Measurements from ENCODE around the gene SWT1.
"Not testable (repeated sequence)": the region's sequence is repeated elsewhere in the genome, so short reads cannot be mapped to it uniquely, and the experiment has no call there.

Gene SWT1

GRCh38 chr1:185157599-185158412 is 839 bp downstream of the SWT1 start:
- intact Hi-C loops (cut with DNase I): loop anchor here (2.0 to 10.0 kb wide), 5 partner anchors 111 to 1217 kb away; partner anchors contain the start of genes EDEM3, IVNS1ABP, ODR4 and RNF2
- DNase-seq: peak in 2 of 42 donors; percentile 5 to 17

GRCh38 chr1:185158800-185159199 is 1.8 kb downstream of the SWT1 start:
- DNase-seq: peak in 2 of 42 donors; percentile 1 to 2
- intact Hi-C loops (cut with DNase I): loop anchor here (5.0 to 10.0 kb wide), 3 partner anchors 111 to 1216 kb away; partner anchors contain the start of genes ODR4, RNF2 and TPR

- intact Hi-C loops (cut with DNase I): loop anchor here (5.0 to 10.0 kb wide), 3 partner anchors 113 to 1215 kb away; partner anchors contain the start of genes ODR4, RNF2 and TPR
These were observed 3.0 kb downstream of the SWT1 start for GRCh38 chr1:185159966-185160365.

GRCh38 chr1:185162491-185162890 is 5.5 kb downstream of the SWT1 start:
- DNase-seq: no peak
- intact Hi-C loops (cut with DNase I): no loop called here

More at GRCh38 chr1:185159966-185160365, 3.0 kb downstream of the SWT1 start:
- peak in 1 of 42 donors; percentile 7 for DNase-seq

- intact Hi-C loops (cut with DNase I): no loop called here
These were observed 9.1 kb downstream of the SWT1 start for GRCh38 chr1:185166106-185166505.

GRCh38 chr1:185170291-185170848 is 13.4 kb downstream of the SWT1 start:
- peak in 29 of 42 donors; percentile 14 to 77 (median 52) for DNase-seq
- intact Hi-C loops (cut with DNase I): no loop called here

More at GRCh38 chr1:185166106-185166505, 9.1 kb downstream of the SWT1 start:
- DNase-seq: no peak

GRCh38 chr1:185193756-185194155 is 36.8 kb downstream of the SWT1 start:
- intact Hi-C loops (cut with DNase I): no loop called here
- DNase-seq: no peak

- DNase-seq; intact Hi-C loops (cut with DNase I): not testable (repeated sequence)
These were observed 41.7 kb downstream of the SWT1 start for GRCh38 chr1:185198712-185199111.

GRCh38 chr1:185200889-185201288 is 43.9 kb downstream of the SWT1 start:
- intact Hi-C loops (cut with DNase I): no loop called here
- no peak for DNase-seq

- no peak for DNase-seq
- intact Hi-C loops (cut with DNase I): no loop called here
These were observed 50.2 kb downstream of the SWT1 start for GRCh38 chr1:185207170-185207569.

GRCh38 chr1:185207980-185208602 is 51.1 kb downstream of the SWT1 start:
- intact Hi-C loops (cut with DNase I): no loop called here
- DNase-seq: no peak

GRCh38 chr1:185208626-185209180 is 51.7 kb downstream of the SWT1 start:
- no peak for DNase-seq
- intact Hi-C loops (cut with DNase I): no loop called here

- intact Hi-C loops (cut with DNase I); DNase-seq: not testable (repeated sequence)
These were observed 52.4 kb downstream of the SWT1 start for GRCh38 chr1:185209357-185209756.

GRCh38 chr1:185213091-185213490 is 56.1 kb downstream of the SWT1 start:
- intact Hi-C loops (cut with DNase I): no loop called here
- DNase-seq: no peak

- intact Hi-C loops (cut with DNase I): no loop called here
- DNase-seq: no peak
These were observed 58.9 kb downstream of the SWT1 start for GRCh38 chr1:185215911-185216310.

GRCh38 chr1:185224132-185224531 is 67.2 kb downstream of the SWT1 start:
- intact Hi-C loops (cut with DNase I): no loop called here
- DNase-seq: no peak

GRCh38 chr1:185227161-185227560 is 70.2 kb downstream of the SWT1 start:
- DNase-seq: no peak
- intact Hi-C loops (cut with DNase I): no loop called here

- DNase-seq: no peak
- intact Hi-C loops (cut with DNase I): no loop called here
These were observed 72.0 kb downstream of the SWT1 start for GRCh38 chr1:185228979-185229378.

GRCh38 chr1:185229981-185230380 is 73.0 kb downstream of the SWT1 start:
- intact Hi-C loops (cut with DNase I): no loop called here
- no peak for DNase-seq

GRCh38 chr1:185232874-185233273 is 75.9 kb downstream of the SWT1 start:
- intact Hi-C loops (cut with DNase I): no loop called here
- DNase-seq: no peak
